NCI-H1694 (cell line): ENCODE measurements around the gene ARHGEF28.

Experiments
- DNase-seq: peaks from one replicate; lab custom pipeline; 2025; lab: John Stamatoyannopoulos, UW

The ARHGEF28 gene

GRCh38 chr5:73857446-73857845 lies 231.4 kb downstream of the ARHGEF28 start:
- no peak for DNase-seq

DNA sequence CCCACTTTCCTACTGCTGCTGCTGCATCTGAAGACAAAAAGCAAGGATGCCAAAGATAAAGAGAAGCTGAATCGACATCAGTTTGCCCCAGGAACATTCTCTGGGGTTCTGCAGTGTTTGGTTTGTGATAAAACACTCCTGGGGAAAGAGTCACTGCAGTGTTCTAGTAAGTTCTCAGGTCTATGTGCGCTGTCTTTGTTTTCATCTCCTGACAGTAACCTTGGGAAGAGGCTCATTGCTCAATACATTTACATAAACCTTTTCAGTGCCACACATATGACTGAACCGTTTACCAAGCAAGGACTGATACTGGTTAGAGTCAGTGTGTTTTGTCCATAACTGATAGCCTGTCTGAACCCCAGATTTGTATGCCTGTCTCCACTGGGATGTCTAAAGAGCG lies 232.1 kb downstream of the ARHGEF28 start:
- no peak for DNase-seq

- no peak for DNase-seq
Observed at GRCh38 chr5:73858776-73859175, 232.8 kb downstream of the ARHGEF28 start.

GRCh38 chr5:73859696-73860095 lies 233.7 kb downstream of the ARHGEF28 start:
- no peak for DNase-seq

DNA sequence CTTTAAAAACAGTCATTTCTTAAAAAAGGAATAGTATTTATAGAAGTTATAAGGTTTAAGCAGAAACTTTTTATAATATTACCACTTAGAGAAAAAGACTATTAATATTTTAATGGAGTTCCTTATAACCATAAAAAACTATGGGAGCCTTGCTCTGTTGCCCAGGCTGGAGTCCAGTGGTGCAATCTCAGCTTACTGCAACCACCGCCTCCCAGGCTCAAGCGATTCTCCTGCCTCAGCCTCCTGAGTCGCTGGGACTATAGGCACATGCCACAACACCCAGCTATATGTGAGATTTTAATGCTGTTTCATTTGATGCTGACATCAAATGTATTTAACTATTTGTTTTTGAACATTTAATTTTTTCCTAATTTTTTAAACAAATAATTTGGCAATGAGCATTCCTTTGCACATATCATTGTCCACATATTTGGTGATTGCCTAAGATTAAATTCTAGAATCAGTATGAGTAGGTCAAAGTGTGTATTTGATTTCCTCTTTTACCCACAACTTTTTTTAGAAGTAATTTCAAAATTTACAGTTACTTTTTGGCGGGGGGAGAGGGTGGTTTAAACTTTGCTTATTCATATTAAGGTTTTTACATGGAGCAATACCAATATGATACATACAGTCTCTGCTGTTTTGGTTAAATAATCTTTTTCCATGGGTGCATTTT lies 235.5 kb downstream of the ARHGEF28 start:
- no peak for DNase-seq

- no peak for DNase-seq
Observed at GRCh38 chr5:73862796-73863195, 236.8 kb downstream of the ARHGEF28 start.

DNA sequence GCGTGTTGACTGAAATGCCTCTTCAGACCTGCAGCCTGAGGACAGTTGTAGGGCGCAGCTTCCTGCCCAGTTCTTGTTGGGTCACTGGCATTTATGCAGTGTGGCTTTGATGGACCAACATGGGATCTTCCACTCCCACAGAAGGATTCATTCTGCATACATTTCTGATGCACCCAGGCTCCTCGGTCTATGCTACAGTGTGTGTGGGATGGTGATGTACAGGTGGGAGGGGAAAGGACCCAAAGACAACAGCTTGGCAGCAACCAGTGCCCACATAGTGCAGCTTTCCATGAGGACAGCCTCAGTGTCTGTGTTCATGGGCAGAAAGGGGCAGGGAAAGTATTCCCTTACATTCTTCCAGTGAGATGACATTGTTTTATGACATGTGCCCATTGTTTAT lies 237.9 kb downstream of the ARHGEF28 start:
- DNase-seq, result no peak

- DNase-seq, result no peak
Observed at GRCh38 chr5:73865315-73865714, 239.3 kb downstream of the ARHGEF28 start.

DNA sequence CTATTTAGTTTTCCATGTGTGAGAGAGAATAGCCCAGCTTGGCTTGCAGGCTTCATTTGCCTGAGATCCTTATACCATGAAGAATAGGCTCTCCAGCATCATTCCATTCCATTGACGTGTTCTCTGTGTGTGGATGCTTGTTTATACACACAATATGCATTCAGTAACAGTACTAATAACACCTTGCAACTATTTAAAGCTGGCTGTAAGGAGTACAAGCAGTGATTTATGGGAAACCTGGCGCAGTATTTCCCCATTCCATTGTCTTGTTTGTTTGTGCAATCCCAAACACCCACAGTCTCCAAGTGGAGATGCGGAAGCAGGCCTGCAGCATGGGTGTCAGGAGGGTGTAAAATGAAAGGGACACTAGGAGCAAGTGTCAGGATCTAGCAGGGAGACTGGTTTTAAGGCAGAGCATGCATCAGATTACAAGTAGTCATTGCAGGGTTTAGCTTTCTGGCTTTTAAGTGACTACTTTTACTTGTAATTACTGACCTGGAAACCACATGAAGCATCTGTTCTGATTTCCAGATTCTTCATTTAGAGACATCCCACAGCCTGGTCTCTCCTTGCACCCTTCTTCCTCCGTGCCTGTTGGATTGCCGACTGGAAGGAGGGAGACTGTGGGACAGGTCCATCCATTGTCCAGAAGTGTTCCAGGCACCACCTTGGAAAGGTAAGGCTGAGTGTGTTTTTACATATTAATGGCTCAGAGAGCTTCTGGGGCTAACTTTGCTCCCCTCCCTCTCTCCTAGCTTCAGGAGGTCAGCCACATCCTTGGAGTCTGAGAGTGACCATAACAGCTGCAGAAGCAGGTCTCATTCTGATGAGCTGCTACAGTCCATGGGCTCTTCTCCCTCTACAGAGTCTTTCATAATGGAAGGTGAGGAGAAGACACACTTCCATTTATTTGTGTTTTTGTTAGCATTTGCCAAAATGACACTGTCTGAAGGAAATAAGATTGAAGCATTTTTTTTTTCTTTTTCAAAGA lies 241.6 kb downstream of the ARHGEF28 start:
- no peak for DNase-seq

- DNase-seq, result no peak
Observed at GRCh38 chr5:73883646-73884045, 257.6 kb downstream of the ARHGEF28 start.

- no peak for DNase-seq
Observed at GRCh38 chr5:73887688-73888087, 261.7 kb downstream of the ARHGEF28 start.

DNA sequence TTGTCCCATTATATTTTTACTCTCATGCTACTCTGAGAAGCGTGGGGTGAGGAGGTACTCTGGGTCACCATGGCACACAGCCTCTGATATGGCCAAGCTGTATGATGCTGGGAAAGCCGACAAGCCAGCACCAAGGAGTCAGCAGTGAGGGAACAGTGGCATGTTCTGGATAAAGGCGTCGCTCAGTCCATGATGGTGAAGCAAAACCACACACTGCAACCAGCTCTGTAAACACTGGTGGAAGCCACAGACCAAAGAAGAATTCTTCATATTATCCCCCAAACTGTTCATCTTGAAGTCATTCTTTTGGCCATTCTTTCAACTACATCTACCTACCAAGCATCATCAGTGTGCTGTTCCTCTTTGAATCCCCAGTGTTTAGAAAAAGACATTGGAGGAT lies 264.6 kb downstream of the ARHGEF28 start:
- DNase-seq, result no peak

GRCh38 chr5:73892218-73892617 lies 266.2 kb downstream of the ARHGEF28 start:
- no peak for DNase-seq

GRCh38 chr5:73892806-73893205 lies 266.8 kb downstream of the ARHGEF28 start:
- DNase-seq, result no peak

GRCh38 chr5:73893813-73894212 lies 267.8 kb downstream of the ARHGEF28 start:
- DNase-seq, result no peak

DNA sequence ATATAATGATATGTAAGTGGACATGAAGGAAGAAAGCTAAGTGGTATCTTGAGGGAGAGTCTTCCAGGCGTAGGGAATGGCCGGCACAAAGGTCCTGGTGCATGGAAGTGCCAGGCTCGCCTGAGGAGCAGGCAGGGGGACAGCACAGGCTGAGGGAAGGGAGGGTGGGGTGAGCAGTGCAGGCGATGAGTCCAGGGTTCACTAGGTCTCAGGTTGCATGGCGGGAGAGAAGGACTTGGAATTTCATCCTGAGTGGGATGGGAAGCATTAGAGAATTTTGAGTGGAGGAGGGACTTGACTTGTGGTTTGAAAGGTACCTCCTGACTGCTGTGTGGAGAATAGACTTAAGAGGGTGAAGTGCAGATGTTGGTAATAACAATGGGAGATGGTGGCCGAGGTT lies 268.9 kb downstream of the ARHGEF28 start:
- no peak for DNase-seq

DNA sequence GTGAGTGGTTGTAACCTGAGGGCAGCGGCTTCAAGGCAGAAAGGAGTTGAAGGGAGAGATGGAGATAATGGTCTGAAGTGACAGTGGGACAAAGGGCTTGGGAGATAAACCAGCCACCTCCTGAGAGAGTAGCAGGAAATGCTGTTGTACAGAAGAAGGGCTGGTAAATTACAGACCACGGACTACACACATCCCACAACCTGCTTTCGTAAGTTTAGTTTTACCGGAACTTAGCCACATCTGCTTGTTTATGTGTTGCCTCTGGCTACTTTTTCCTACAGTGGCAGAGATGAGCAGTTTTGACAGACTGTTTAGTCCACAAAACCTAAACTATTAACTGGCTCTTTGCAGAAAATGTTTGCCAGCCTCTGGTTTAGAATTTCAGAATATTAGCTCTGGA lies 269.5 kb downstream of the ARHGEF28 start:
- DNase-seq, result no peak

DNA sequence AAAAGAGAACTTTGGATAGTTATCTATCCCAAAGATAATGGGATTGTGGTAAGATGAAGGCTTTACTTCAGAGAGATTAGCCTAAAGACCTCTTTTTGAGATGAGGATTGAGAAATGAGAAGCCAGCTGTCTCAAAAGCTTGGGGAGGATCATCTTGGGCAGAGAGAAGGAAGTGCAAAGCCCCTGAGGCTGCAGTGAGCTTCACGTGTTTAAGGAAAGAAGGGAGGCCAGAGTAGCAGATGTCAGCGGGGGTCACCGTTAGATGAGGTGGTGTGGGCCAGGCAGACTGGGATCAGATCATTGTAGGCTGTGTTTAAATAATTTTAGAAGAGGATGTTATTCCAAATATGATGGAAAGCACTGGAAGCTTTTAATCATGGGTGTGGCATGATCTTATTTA lies 270.1 kb downstream of the ARHGEF28 start:
- no peak for DNase-seq

DNA sequence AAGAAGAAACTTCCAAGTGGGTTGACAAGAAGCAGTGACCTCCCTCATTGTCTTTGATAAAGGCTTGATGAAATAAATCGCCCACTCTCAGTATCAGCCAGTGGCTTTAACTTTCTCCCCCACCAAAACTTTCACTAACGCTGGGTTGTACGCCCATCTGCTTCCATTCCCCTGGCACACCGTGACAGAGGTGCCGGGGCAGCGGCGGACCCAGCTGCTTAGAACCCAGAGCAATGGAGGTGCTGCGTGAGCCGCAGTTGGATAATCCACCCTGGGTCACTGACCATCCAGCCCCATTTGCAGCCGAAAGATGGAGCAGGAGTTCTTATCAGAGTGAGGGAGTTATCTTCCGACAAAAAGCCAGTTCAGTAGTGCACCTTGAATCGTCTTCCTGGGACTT lies 270.7 kb downstream of the ARHGEF28 start:
- DNase-seq, result no peak

DNA sequence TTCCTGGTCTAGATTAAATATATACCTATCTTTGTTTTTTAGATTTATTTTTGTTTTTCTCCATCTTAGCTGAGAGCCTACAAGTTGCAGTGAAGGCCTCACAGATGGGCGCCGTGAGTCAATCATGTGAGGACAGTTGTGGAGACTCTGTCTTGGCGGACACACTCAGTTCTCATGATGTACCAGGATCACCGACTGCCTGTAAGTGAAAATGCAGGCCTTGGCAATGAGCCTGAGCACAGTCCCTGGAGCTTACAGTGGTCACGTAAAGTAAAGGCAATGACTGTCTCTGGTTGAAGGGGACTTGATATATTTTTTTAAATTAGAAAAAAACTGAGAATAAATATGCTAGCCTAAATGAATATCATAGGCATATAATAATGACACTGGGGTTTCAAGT lies 271.9 kb downstream of the ARHGEF28 start:
- no peak for DNase-seq

- no peak for DNase-seq
Observed at GRCh38 chr5:73899055-73899454, 273.1 kb downstream of the ARHGEF28 start.

DNA sequence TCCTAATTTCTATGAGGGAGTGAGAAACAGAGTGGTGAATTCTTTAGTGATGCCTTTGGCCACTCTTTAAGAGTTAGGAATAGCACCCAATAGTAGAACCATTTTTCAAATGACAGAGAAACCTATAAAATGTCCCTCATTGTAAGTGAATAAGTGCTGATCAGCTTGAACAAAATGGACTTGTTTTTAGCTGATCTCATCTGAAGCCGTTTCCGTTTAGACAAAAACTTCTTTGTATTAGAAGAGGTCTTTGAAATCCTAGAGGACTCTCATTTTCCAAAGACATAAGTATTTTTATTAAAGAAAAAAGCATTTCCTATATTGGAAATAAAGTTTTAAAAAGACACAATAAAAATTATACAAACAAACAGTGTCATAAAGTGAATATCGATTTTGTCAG lies 273.9 kb downstream of the ARHGEF28 start:
- DNase-seq, result no peak

DNA sequence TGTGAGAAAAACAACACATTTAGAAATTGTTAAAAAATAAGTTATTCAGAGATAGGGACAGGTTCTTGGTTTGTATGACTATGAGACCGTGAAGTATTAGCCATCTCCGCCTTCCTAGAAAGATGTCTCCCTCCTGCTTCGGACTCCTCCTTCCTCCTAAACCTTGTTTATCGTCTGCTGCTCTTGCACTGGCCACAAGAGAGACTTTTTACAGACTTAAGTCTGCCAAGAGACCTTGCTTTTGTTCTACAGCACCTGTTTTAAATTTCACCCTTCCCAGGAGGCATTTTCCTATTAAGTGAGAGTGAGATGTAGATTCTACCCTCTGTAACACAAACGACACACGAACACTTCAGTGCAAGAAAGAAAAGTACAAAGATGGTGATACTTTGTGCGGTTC lies 274.6 kb downstream of the ARHGEF28 start:
- DNase-seq, result no peak
